GM12872 (cell line): ENCODE results near the gene TPRG1.

Experiments
- CTCF ChIP-seq: IDR thresholded peaks from 3 replicates; pipeline ENCODE4 v1.5.1; 2011; ENCODE audit warnings: low read depth, mild to moderate bottlenecking, low read length, moderate library complexity; ENCODE audit not compliant: insufficient read depth

The TPRG1 gene

GRCh38 chr3:189294649-189295048 lies 122.9 kb downstream of the TPRG1 start:
- no peak for TF ChIP-seq CTCF

- TF ChIP-seq CTCF, result no peak
Measured at GRCh38 chr3:189295089-189295488, 123.3 kb downstream of the TPRG1 start.

GRCh38 chr3:189297932-189298331 lies 126.2 kb downstream of the TPRG1 start:
- no peak for TF ChIP-seq CTCF

DNA sequence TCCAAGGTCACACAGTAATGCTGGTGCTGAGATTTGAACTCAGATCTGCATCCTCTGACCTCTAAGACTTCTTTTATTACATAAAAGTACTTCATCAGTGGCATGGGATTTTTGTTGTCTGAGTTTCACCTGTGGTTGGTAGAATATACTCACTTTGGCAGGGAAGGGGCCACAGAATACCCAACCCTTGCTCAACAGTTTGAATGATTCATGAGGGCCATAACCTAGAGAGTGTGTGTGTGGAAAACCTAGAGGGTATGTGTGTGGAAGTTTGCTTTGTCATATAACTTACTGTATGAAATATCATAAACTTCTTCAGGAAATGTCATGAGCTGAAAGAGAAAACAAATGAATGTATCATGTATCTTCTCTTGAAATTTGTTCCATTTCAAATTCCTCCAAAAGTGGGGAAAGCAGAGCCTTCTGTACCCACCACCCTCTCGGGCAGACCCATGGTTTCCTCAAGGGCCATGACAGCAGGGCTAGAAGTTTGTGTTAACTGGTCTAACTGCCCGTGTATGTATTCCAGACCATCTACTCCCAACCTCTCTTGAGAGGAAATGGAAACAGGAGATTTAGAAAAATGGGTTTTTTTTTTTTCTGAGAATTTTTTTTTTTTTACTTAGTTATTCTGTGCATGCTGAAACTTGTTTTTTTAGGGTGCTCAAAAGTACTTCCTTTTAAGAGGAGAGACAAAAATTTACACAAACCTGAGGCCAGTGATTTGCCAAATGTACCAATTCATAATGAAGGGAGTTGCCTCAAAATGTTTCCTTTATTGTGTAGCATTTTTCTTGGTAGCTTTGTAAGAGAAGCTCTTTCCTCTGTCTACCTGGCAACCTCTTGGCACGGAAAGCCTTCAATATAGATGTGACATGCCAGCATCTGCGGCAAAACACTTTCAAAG lies 127.0 kb downstream of the TPRG1 start:
- no peak for TF ChIP-seq CTCF

DNA sequence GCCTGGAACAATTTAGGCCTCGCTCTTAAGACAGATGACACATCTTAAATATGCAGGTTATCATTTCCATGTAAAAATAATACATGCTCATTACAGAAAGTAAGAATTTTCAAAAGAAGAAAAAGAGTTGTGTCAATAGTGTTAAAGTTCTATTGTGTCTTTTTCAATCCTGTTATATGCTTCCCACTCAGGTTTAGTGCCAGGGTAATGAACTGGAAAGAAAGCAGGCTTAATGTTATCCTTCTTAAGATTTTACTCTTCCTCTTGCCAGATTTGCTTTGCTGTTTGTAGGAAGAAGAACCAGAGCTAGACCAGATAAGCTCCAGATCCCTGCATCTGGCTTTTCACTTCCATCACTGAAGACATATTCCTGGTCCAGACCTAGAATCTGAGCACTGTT lies 128.6 kb downstream of the TPRG1 start:
- TF ChIP-seq CTCF, result no peak

DNA sequence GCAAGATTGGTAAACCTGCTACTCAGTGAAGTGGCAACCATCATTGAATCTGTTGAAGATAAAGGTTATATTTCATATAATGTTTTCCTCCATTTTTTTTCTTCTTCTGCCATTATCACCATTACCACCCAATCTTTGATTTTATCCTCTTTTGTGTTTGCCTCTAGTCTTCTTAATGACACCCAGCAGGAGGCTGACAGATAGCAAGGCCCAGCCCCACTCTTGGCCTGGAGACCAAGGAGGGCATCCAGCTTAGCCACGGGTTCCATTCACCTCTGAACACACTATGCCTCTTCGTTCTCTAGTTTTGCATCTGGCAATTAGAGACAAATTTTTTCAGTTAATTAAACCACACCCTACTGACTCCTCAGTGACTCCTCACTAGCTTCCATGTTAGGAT lies 129.7 kb downstream of the TPRG1 start:
- no peak for TF ChIP-seq CTCF

DNA sequence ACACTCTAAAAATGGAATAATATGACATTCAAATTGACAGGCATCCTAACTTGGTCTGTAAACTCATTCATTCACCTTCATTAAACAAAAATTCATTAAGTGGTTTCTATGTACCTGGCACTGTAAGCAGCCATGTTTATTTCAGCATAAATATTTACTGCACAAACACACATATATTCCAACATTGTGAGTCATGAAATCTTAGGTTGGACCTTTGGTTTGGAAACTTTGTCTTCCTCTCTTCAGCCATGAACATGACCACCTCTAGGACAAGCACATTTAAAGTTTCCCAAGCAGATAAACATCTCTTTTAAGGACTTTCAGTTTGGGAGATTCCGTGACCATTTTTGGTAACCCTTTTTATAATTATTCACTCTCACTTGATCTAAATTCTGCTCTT lies 131.8 kb downstream of the TPRG1 start:
- no peak for TF ChIP-seq CTCF
